Gastroesophageal sphincter (tissue), 3 donors: Measurements from ENCODE around the gene CAVIN2.

Experiments used
- CTCF ChIP-seq, 4 experiments: fragments of 200-600 bp in 2 of 4; fragments of 450-650 bp in 2 of 4; sonication (generic) in 1 of 4; IDR thresholded peaks; one replicate each; pipeline ENCODE4 v1.5.1; 2017 to 2019; ENCODE audit warnings: antibody characterized with exemption in 4 of 4, mild to moderate bottlenecking in 2 of 4, moderate library complexity in 2 of 4
- EP300 ChIP-seq: sonication (generic); formaldehyde crosslinking; IDR thresholded peaks from one replicate; pipeline ENCODE4 v1.6.1; 2017; ENCODE audit warnings: antibody characterized with exemption, mild to moderate bottlenecking
- POLR2A ChIP-seq, 2 donors: fragments of 450-650 bp; IDR thresholded peaks; one replicate each; pipeline ENCODE4 v1.6.1; 2017; ENCODE audit warnings: antibody characterized with exemption in 2 of 2, mild to moderate bottlenecking in 2 of 2, moderate library complexity in 1 of 2

- no peak for TF ChIP-seq CTCF (IDR thresholded peaks at IDR 0.05)
- no peak for TF ChIP-seq EP300
- no peak for TF ChIP-seq POLR2A (IDR thresholded peaks at IDR 0.05)
Observed at GRCh38 chr2:191790737-191791136, 56.2 kb downstream of the CAVIN2 start.
